HEK293 (cell line): ENCODE results near the gene CRYGN.

Experiments
- CTCF ChIA-PET: fragments of 350-600 bp; formaldehyde crosslinking; extraction: SDS; loops from one replicate; lab custom pipeline; 2021; ENCODE audit warnings: antibody characterized with exemption; lab: Yijun Ruan, JAX
- POLR2A ChIA-PET: fragments of 300-600 bp; formaldehyde crosslinking; extraction: SDS; loops from one replicate; lab custom pipeline; 2020; ENCODE audit warnings: antibody characterized with exemption, inconsistent platforms; lab: Yijun Ruan, JAX
- H3K27ac ChIP-seq: fragments of 200-500 bp; sonication (Bioruptor generic); 2 replicates; pipeline ENCODE4 v1.5.1; 2014; ENCODE audit warnings: low read depth, low read length, control low read depth, inconsistent platforms; ENCODE audit errors: extremely low read depth
- H3K36me3 ChIP-seq, 2 experiments: fragments of 200-500 bp in 1 of 2; sonication (Bioruptor generic) in 1 of 2; 1 replicate in 1 of 2; 2 replicates in 1 of 2; pipeline ENCODE4 v1.5.1; 2014 to 2017; ENCODE audit warnings: inconsistent platforms in 2 of 2, low read length in 2 of 2; ENCODE audit not compliant: control insufficient read depth in 2 of 2, insufficient read depth in 1 of 2
- H3K4me1 ChIP-seq: fragments of 200-500 bp; sonication (Bioruptor generic); 2 replicates; pipeline ENCODE4 v1.5.1; 2014; ENCODE audit warnings: mild to moderate bottlenecking, low read length, inconsistent platforms; ENCODE audit not compliant: control insufficient read depth, insufficient read depth
- H3K4me3 ChIP-seq: 2 replicates; pipeline ENCODE4 v1.5.1; 2011; ENCODE audit warnings: low read depth, mild to moderate bottlenecking, control low read depth, low read length, moderate library complexity
- H3K9me3 ChIP-seq: fragments of 200-500 bp; sonication (Bioruptor generic); 2 replicates; pipeline ENCODE4 v1.5.1; 2014; ENCODE audit warnings: low read depth, low read length, inconsistent platforms; ENCODE audit not compliant: control insufficient read depth, insufficient read depth
- GLI4 ChIP-seq: fragments of 450-650 bp; formaldehyde crosslinking; IDR thresholded peaks from 2 replicates; pipeline ENCODE4 v1.5.1; 2016; ENCODE audit warnings: missing biosample characterization, missing genetic modification characterization
- ZBTB17 ChIP-seq: fragments of 450-650 bp; formaldehyde crosslinking; IDR thresholded peaks from 2 replicates; pipeline ENCODE4 v1.5.1; 2016; ENCODE audit warnings: missing biosample characterization, missing genetic modification characterization
- ZBTB20 ChIP-seq: fragments of 450-650 bp; formaldehyde crosslinking; IDR thresholded peaks from 2 replicates; pipeline ENCODE4 v1.5.1; 2016; ENCODE audit warnings: missing biosample characterization, missing genetic modification characterization
- ZBTB49 ChIP-seq: fragments of 450-650 bp; formaldehyde crosslinking; IDR thresholded peaks from 2 replicates; pipeline ENCODE4 v1.5.1; 2016; ENCODE audit warnings: missing biosample characterization, missing genetic modification characterization, low read depth
- ZFHX2 ChIP-seq: fragments of 450-650 bp; formaldehyde crosslinking; conservative IDR thresholded peaks from 2 replicates; pipeline ENCODE4 v1.5.1; 2016; ENCODE audit warnings: missing biosample characterization, missing genetic modification characterization
- ZNF112 ChIP-seq: fragments of 450-650 bp; formaldehyde crosslinking; IDR thresholded peaks from 2 replicates; pipeline ENCODE4 v1.5.0; 2017; ENCODE audit warnings: missing biosample characterization, missing genetic modification characterization
- ZNF133 ChIP-seq: fragments of 450-650 bp; formaldehyde crosslinking; IDR thresholded peaks from 2 replicates; pipeline ENCODE4 v1.5.1; 2016; ENCODE audit warnings: missing biosample characterization, missing genetic modification characterization
- ZNF140 ChIP-seq: fragments of 450-650 bp; formaldehyde crosslinking; IDR thresholded peaks from 2 replicates; pipeline ENCODE4 v1.5.1; 2016; ENCODE audit warnings: missing biosample characterization, missing genetic modification characterization
- ZNF23 ChIP-seq: fragments of 450-650 bp; formaldehyde crosslinking; IDR thresholded peaks from 2 replicates; pipeline ENCODE4 v1.5.1; 2016; ENCODE audit warnings: missing biosample characterization, missing genetic modification characterization, borderline replicate concordance
- ZNF302 ChIP-seq: fragments of 450-650 bp; formaldehyde crosslinking; IDR thresholded peaks from 2 replicates; pipeline ENCODE4 v1.5.1; 2016; ENCODE audit warnings: missing biosample characterization, missing genetic modification characterization, low read depth
- ZNF394 ChIP-seq: fragments of 450-650 bp; formaldehyde crosslinking; IDR thresholded peaks from 2 replicates; pipeline ENCODE4 v1.5.1; 2016; ENCODE audit warnings: missing biosample characterization, missing genetic modification characterization, mild to moderate bottlenecking, moderate library complexity, borderline replicate concordance
- ZNF624 ChIP-seq: fragments of 450-650 bp; formaldehyde crosslinking; IDR thresholded peaks from 2 replicates; pipeline ENCODE4 v1.5.1; 2017; ENCODE audit warnings: missing biosample characterization, missing genetic modification characterization
- ZNF664 ChIP-seq: fragments of 450-650 bp; formaldehyde crosslinking; IDR thresholded peaks from 2 replicates; pipeline ENCODE4 v1.5.1; 2016; ENCODE audit warnings: missing biosample characterization, missing genetic modification characterization
- ZNF707 ChIP-seq: fragments of 450-650 bp; formaldehyde crosslinking; IDR thresholded peaks from 2 replicates; pipeline ENCODE4 v1.5.1; 2016; ENCODE audit warnings: missing biosample characterization, missing genetic modification characterization
- ZNF776 ChIP-seq: fragments of 450-650 bp; formaldehyde crosslinking; IDR thresholded peaks from 2 replicates; pipeline ENCODE4 v1.5.0; 2017; ENCODE audit warnings: missing biosample characterization, missing genetic modification characterization, borderline replicate concordance

CRYGN gene

GRCh38 chr7:151436446-151437158 lies 3.3 kb downstream of the CRYGN start:
- Histone ChIP-seq H3K36me3 (no peaks in the 10 kb centered on the region), H3K9me3 (no peaks in the 10 kb centered on the region), H3K4me3 (no peak overlapping the region), H3K27ac (no peak overlapping the region), H3K4me1 (no peaks in the 10 kb centered on the region)
- ChIA-PET POLR2A (no interaction called here), CTCF (interaction anchor here (0.5 to 0.6 kb wide), 5 partner anchors 28 to 1423 kb away, joined by 3 to 4 read pairs (median 3); no protein-coding TSS in a partner anchor)
- no peak for TF ChIP-seq GLI4 (tag by site-specific recombination)
- no peak for TF ChIP-seq ZNF707 (tag by site-specific recombination)
- no peak for TF ChIP-seq ZNF394 (tag by site-specific recombination)
- TF ChIP-seq ZNF23 (tag by site-specific recombination): no peak
- peak; percentile 49 for TF ChIP-seq ZBTB20
- TF ChIP-seq ZNF302 (tag by site-specific recombination): no peak

- no peak for TF ChIP-seq ZNF302 (tag by site-specific recombination)
- peak; percentile 42 for TF ChIP-seq ZFHX2 (tag by site-specific recombination)
- ChIA-PET CTCF (no interaction called here), POLR2A (no interaction called here)
- Histone ChIP-seq H3K4me3 (no peak overlapping the region), H3K4me1 (no peaks in the 10 kb centered on the region), H3K27ac (no peak overlapping the region), H3K36me3 (no peaks in the 10 kb centered on the region), H3K9me3 (no peaks in the 10 kb centered on the region)
These were observed 4.0 kb downstream of the CRYGN start for GRCh38 chr7:151435971-151436370.

GRCh38 chr7:151435103-151435916 lies 4.6 kb downstream of the CRYGN start:
- H3K36me3 ChIP-seq: no peaks in the 10 kb centered on the region
- H3K9me3 ChIP-seq: no peaks in the 10 kb centered on the region
- no peak overlapping the region for H3K4me3 ChIP-seq
- no peak for TF ChIP-seq ZNF133 (tag by site-specific recombination)
- no peak for TF ChIP-seq ZNF112
- TF ChIP-seq ZNF776 (tag by site-specific recombination): no peak
- no peak for TF ChIP-seq ZNF140 (tag by site-specific recombination)
- no peak for TF ChIP-seq ZBTB17
- TF ChIP-seq ZNF624: no peak
- CTCF ChIA-PET: no interaction called here
- POLR2A ChIA-PET: no interaction called here
- no peaks in the 10 kb centered on the region for H3K4me1 ChIP-seq
- no peak overlapping the region for H3K27ac ChIP-seq

- ChIA-PET POLR2A (no interaction called here), CTCF (no interaction called here)
- Histone ChIP-seq H3K4me1 (peaks cover 5% of the 10 kb centered on the region; the same call in 1 of the 2 replicates), H3K4me3 (no peak overlapping the region), H3K9me3 (no peaks in the 10 kb centered on the region), H3K27ac (no peak overlapping the region), H3K36me3 (no peaks in the 10 kb centered on the region)
- TF ChIP-seq ZNF664 (tag by site-specific recombination): peak; percentile 97
- no peak for TF ChIP-seq ZBTB49
These were observed 5.4 kb downstream of the CRYGN start for GRCh38 chr7:151434549-151434948.
